NCI-H2196 treated with DMSO at 0.1 percent for 48 hours (cell line): Measurements from ENCODE around the gene SBF2.
"Not testable (repeated sequence)": the region's sequence is repeated elsewhere in the genome, so short reads cannot be mapped to it uniquely, and the experiment has no call there.

Experiments
- DNase-seq: peaks from one replicate; lab custom pipeline; 2025; ENCODE audit not compliant: unreplicated experiment; lab: John Stamatoyannopoulos, UW

Gene SBF2

DNA sequence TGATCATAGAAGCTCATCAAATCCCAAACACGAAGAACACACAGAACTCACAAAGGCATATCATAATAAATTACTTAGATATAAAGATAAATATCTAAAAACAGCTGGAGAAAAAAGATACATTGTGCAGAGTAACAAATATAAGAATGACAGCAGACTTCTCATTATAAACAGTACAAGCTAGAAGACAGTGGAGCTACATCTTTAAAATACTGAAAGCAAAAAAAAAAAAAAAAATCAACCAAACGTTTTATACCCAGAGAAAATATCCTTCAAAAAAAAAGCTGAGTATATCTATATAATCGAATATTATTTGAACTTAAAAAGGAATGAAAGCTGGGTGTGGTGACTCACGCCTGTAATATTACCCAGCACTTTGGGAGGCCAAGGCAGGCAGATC, 90.0 kb downstream of the SBF2 start:
- DNase-seq: no peak

DNA sequence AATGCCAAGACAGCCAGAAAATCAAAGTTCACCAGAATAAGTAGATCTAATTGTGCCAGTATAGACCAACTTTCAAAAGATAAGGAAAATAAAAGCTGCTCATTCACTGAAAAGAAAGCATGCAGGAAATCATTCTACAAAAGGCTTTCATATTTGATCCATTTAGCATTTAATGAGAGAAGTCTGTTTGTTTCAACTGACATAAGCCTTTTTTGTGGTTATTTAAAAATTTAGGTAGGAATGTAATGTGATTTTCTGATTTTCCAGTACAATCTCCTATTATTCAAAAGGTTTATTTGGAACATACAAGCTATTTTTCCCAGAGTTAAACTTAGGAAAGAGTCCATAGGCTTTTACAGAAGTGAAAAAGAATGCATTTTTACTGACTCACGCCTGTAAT, 92.7 kb downstream of the SBF2 start:
- no peak for DNase-seq

DNA sequence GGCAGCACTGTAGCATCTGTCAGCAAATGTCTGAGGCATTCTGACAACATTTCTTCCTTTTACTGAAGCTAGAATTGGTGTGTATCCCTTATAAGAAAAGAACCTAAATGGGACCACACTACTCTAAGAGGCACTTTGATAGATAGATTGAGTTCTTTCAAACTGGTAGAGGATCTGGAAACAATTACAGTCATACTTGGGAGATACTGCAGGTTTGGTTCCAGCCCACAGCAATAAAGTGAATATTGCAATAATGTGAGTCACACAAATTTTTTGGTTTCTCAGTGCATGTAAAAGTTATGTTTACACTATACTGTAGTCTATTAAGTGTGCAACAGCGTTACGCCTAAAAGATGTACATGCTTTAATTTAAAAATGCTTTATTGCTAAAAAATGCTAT, 96.9 kb downstream of the SBF2 start:
- DNase-seq: no peak

- no peak for DNase-seq
Observed at GRCh38 chr11:10192036-10192435, 102.0 kb downstream of the SBF2 start.

DNA sequence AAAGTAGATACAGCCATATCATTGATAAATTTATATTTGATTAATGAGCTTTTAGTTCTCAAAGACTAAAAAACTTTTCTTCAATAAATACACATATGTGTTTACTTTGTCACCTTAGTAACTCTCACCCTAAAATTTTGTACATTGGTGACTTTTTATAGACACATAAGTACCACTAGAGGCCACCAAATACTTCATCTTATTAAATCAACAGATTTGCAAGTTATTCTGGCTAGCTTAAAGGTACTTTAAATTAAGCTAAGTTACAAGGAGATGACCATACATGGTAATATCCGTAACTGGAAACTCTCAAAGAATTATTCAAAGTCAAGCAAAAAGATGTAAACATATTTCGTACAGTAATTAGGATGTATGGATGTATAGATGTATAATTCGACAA, 112.2 kb downstream of the SBF2 start:
- DNase-seq: no peak

- DNase-seq: no peak
Observed at GRCh38 chr11:10164621-10165020, 129.4 kb downstream of the SBF2 start.

DNA sequence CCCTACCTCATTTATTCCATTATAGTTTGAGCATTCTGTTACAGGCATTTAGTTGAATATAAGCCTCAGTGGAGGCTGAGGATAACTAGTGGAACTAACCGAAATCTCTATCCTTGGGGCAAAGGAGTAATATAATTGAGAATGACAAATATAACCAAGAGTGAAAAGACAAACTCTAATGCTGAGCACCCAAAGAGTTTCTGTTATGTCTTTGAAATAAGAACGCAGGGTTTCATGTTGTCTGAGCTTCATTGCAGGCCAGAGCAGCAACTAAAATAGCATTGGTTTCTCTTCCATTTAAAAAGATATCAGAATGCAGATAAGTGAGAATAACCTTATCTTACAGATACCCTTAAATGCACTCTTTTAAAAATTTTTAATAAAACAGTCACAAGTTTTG, 131.8 kb downstream of the SBF2 start:
- no peak for DNase-seq

DNA sequence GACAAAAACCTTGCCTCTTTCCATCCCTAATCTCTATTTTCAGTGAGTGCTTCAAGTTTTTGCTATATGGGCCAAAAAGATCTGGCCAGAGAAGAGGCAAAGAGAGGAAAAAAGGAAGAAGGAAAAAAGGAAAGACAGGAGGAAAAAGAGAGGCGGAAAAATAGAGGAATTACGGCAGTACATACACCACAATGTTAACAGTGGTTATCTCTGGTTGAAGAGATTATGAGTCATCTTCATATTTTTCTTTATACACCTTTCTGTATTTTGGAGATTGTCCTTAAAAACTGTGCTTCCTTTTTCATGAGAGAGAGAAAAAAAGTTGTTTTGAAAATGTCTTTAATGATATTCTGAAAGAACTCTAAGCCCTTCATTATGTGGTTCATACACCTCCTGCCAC, 133.7 kb downstream of the SBF2 start:
- DNase-seq: no peak

DNA sequence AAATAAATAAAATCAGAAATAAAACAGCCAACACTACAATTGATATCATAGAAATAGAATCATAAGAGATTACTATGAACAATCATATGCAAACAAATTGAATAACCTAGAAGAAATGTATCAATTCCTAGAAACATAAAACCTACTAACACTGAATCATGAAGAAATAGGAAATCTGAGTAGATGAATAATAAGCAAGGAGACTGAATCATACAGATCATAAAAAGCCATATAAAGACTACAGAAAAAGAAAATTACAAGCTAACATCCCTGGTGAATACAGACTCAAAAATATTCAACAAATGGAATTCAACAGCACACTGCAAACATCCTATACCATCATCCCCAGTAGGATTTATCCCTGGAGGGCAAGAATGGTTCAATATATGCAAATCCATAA, 135.6 kb downstream of the SBF2 start:
- no peak for DNase-seq

GRCh38 chr11:10155793-10156490, 138.1 kb downstream of the SBF2 start:
- DNase-seq: no peak

GRCh38 chr11:10150800-10151199, 143.2 kb downstream of the SBF2 start:
- DNase-seq: no peak

DNA sequence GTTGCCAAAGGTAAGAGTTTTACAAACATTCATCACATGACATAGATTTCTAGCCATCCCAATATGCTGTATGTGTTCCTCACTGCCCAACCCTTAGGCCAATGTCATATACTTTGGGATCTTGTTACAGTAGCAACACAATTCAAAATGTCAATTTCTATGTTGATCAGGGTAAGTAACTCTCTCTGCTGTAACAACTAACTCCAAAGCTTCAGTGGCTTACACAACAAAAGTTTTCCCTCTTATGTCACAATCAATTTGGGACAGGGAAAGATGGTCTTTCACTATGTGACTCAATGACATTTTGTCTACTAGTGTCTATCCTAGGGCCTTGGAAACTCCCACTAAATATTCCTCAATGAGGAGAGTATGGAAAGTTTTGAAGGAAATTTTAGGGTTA, 144.5 kb downstream of the SBF2 start:
- no peak for DNase-seq

DNA sequence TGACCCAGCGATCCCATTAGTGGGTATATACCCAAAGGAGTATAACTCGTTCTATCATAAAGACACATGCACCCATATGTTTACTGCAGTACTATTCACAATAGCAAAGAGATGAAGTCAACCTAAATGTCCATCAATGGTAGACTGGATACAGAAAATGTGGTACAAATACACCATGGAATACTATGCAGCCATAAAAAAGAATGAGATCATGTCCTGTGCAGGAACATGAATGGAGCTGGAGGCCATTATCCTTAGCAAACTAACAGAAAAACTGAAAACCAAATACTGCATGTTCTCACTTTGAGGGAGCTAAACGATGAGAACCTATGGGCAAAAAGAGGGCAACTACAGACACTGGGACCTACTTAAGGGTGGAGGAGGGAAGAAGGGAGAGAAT, 146.8 kb downstream of the SBF2 start:
- no peak for DNase-seq

GRCh38 chr11:10144954-10145353, 149.1 kb downstream of the SBF2 start:
- DNase-seq: no peak

GRCh38 chr11:10139656-10140055, 154.4 kb downstream of the SBF2 start:
- DNase-seq: no peak

- DNase-seq: no peak
Observed at GRCh38 chr11:10139143-10139542, 154.9 kb downstream of the SBF2 start.

DNA sequence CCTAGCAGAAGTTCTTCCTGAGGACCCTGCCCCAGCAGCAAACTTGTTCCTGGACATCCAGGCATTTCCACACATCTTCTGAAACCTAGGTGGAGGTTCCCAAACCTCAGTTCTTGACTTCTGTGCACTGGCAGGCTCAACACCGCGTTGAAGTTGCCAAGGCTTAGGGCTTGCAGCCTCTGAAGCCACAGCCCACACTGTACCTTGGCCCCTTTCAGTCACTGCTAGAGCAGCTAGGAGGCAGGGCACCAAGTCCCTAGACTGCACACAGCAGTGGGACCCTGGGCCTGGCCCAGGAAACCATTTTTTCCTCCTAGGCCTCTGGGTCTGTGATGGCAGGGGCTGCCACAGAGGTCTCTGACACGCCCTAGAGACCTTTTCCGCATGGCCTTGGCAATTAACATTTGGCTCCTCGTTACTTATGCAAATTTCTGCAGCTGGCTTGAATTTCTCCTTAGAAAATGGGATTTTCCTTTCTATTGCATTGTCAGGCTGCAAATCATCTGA, 159.0 kb downstream of the SBF2 start:
- no peak for DNase-seq

- DNase-seq: not testable (repeated sequence)
Observed at GRCh38 chr11:10134226-10134625, 159.8 kb downstream of the SBF2 start.

- DNase-seq: not testable (repeated sequence)
Observed at GRCh38 chr11:10133251-10133650, 160.8 kb downstream of the SBF2 start.

- DNase-seq: no peak
Observed at GRCh38 chr11:10130875-10131274, 163.1 kb downstream of the SBF2 start.

DNA sequence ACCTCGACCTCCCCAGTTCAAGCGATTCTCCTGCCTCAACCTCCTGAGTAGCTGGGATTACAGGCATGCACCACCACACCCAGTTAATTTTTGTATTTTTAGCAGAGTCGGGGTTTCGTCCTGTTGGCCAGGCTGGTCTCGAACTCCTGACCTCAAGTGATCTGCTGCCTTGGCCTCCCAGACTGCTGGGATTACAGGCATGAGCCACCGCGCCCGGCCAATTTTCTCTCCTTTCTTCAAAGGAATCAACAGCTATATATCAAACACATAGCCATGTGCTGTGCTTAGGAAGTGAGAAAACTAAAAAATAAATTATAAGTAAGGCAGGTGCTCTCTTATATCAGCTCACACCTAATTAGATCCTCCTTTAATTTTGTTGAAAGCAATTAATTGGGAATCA, 164.8 kb downstream of the SBF2 start:
- DNase-seq: not testable (repeated sequence)

DNA sequence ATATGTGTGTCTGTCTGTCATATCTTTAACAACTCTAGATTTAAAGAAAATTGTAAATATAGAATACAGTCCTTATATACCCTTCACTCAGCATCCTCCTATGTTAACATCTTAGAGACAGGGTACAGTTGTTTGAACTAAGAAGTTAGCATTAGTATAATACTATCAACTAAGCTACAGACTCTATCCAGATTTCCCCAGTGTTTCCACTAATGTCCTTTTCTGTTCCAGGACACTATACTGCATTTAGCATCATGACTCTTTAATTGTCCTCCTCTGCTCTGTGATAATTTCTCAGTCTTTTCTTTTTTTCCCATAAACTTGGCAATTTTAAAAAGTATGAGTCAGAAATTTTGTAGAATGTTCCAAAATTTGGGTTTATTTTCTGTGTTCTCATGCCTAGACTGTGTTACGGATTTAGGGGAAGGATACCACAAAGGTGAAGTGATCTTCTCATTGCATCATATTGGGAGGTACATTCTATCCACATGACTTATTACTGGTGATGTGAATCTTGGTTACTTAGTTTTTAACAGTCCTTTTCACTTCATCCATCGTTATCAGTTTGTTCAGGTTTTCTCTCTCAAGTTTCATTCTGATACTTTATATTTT, 168.4 kb downstream of the SBF2 start:
- no peak for DNase-seq
